ENCODE measurements around the gene YIPF3.

DNA sequence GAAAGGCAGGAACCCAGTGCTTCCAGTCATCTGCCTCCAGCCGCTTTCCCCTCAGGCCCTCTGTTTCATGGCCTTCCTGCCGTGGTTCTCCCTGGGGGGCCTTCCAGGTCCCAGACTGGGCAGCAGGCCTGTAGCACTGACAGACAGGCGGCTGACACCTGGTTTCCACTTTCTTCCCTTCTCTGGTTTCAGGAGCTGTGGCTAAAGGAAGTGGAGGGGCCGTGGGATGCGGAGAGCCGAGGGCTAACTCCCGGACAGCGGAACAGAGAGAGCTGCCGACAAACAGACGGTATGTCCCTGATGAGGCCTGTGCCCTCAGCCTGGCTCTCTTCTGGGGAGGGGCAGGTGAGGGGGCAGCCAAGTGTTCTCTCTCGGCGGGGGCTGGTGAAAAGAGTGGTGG is 19.0 kb downstream of the YIPF3 start:
- no peak for TF ChIP-seq EZH2phosphoT487 (IDR thresholded peaks at IDR 0.05; ENCODE audit: low read depth, severe bottlenecking, unreplicated experiment)
- TF ChIP-seq, protein P1, sequence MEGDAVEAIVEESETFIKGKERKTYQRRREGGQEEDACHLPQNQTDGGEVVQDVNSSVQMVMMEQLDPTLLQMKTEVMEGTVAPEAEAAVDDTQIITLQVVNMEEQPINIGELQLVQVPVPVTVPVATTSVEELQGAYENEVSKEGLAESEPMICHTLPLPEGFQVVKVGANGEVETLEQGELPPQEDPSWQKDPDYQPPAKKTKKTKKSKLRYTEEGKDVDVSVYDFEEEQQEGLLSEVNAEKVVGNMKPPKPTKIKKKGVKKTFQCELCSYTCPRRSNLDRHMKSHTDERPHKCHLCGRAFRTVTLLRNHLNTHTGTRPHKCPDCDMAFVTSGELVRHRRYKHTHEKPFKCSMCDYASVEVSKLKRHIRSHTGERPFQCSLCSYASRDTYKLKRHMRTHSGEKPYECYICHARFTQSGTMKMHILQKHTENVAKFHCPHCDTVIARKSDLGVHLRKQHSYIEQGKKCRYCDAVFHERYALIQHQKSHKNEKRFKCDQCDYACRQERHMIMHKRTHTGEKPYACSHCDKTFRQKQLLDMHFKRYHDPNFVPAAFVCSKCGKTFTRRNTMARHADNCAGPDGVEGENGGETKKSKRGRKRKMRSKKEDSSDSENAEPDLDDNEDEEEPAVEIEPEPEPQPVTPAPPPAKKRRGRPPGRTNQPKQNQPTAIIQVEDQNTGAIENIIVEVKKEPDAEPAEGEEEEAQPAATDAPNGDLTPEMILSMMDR (IDR thresholded peaks at IDR 0.05; ENCODE audit: poor library complexity): no peak

Data from hepatocyte (in vitro differentiated cells).